ENCODE data around the gene SAMD3. TPM values are rescaled to one million over a fixed set of nuclear protein-coding genes. Genes with fewer than 3 reads are reported as not detected.

The SAMD3 gene
- total RNA-seq, 1 experiment from 2014 or later, result 0.39 TPM

DNA sequence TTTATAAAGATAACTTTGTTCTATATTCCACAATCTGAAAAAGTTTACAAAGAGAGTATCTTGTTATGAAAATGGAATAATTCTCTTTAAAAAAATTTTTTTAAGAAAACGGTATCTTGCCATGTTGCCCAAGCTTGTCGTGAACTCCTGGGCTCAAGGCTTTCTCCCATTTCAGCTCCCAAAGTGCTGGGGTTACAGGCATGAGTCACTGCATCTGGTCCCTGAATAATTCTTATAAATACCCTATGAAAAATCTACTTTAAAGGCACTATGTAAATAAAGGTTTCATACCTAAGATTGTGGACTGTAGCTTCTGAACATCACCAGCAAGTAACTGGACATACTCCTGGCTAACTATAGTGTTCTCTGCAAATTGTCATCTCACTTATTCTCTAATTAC, 60.3 kb downstream of the SAMD3 start:
- H3K9me3 Mint-ChIP-seq, result peaks cover 9 to 12% of the 10 kb centered on the region in 2 experiments; a peak in 3 of 5 replicates
- no peak overlapping the region for H2AFZ ChIP-seq (ENCODE audit: low read length)
- H3K4me2 ChIP-seq (ENCODE audit: insufficient read depth, insufficient read length, low read length), result no peak overlapping the region
- H3T11ph ChIP-seq (ENCODE audit: low read length), result no peak overlapping the region
- no peak overlapping the region for H3K4ac ChIP-seq (ENCODE audit: low read depth, low read length)
- H3K27me3 Mint-ChIP-seq (ENCODE audit: low read depth), result no peaks in the 10 kb centered on the region
- H3K9me3 ChIP-seq (ENCODE audit: control insufficient read depth, low read depth, low read length), result no peaks in the 10 kb centered on the region
- no peak overlapping the region for H3K27ac ChIP-seq (ENCODE audit: insufficient read length, low read depth, low read length)
- no peak overlapping the region for H3K14ac ChIP-seq (ENCODE audit: insufficient read depth, low read length)
- TF ChIP-seq, protein P1, sequence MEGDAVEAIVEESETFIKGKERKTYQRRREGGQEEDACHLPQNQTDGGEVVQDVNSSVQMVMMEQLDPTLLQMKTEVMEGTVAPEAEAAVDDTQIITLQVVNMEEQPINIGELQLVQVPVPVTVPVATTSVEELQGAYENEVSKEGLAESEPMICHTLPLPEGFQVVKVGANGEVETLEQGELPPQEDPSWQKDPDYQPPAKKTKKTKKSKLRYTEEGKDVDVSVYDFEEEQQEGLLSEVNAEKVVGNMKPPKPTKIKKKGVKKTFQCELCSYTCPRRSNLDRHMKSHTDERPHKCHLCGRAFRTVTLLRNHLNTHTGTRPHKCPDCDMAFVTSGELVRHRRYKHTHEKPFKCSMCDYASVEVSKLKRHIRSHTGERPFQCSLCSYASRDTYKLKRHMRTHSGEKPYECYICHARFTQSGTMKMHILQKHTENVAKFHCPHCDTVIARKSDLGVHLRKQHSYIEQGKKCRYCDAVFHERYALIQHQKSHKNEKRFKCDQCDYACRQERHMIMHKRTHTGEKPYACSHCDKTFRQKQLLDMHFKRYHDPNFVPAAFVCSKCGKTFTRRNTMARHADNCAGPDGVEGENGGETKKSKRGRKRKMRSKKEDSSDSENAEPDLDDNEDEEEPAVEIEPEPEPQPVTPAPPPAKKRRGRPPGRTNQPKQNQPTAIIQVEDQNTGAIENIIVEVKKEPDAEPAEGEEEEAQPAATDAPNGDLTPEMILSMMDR (conservative IDR thresholded peaks at IDR 0.05), result no peak
- H3K23me2 ChIP-seq (ENCODE audit: insufficient read length, low read depth, low read length, poor library complexity, severe bottlenecking), result no peaks in the 10 kb centered on the region
- no peaks in the 10 kb centered on the region for H3K79me2 ChIP-seq (ENCODE audit: insufficient read depth, low read length)
- H3K9ac ChIP-seq (ENCODE audit: extremely low read depth, insufficient read length, low read length), result no peak overlapping the region
- no peak for DNase-seq
- H3K79me1 ChIP-seq (ENCODE audit: insufficient read depth, low read depth, low read length, poor library complexity, severe bottlenecking), result no peaks in the 10 kb centered on the region
- H2BK15ac ChIP-seq (ENCODE audit: low read depth, low read length), result no peak overlapping the region
- no peak overlapping the region for H4K5ac ChIP-seq (ENCODE audit: insufficient read length, low read depth, low read length)
- H3K36me3 Mint-ChIP-seq (ENCODE audit: insufficient read depth in 1 of 3, low read depth in 3 of 3), result peaks cover 0 to 18% (median 13%) of the 10 kb centered on the region in 3 experiments; a peak in 6 of 7 replicates
- no peak overlapping the region for H3K23ac ChIP-seq (ENCODE audit: insufficient read length, low read depth, low read length)
- no peaks in the 10 kb centered on the region for H4K20me1 ChIP-seq (ENCODE audit: control insufficient read depth, insufficient read depth, insufficient read length)
- H2BK12ac ChIP-seq (ENCODE audit: insufficient read length, low read depth, low read length), result no peak overlapping the region
- H2BK20ac ChIP-seq (ENCODE audit: low read depth, low read length, poor library complexity, severe bottlenecking), result no peak overlapping the region
- no peak overlapping the region for H3K4me3 Mint-ChIP-seq
- no CpG with 5 or more reads among the region's 2 CpGs for WGBS (ENCODE audit: extremely low coverage, insufficient read length, low lambda C conversion rate)
- H3K4me1 Mint-ChIP-seq, result peaks cover 5 to 9% of the 10 kb centered on the region in 2 experiments
- H3K18ac ChIP-seq (ENCODE audit: insufficient read length, low read depth, low read length), result no peak overlapping the region
- H4K8ac ChIP-seq (replicated peaks; ENCODE audit: insufficient read length, low read depth, low read length), result no peak overlapping the region
- no peaks in the 10 kb centered on the region for H3K27me3 ChIP-seq (ENCODE audit: insufficient read depth, low read length)
- H2BK5ac ChIP-seq (ENCODE audit: insufficient read length, low read length), result no peak overlapping the region
- H3K27ac Mint-ChIP-seq, result no peak overlapping the region
- H4K91ac ChIP-seq (ENCODE audit: insufficient read length, low read depth, low read length), result no peak overlapping the region
- no peak overlapping the region for H3K56ac ChIP-seq (ENCODE audit: insufficient read length, low read depth, low read length)
- no peaks in the 10 kb centered on the region for H3K4me1 ChIP-seq (ENCODE audit: insufficient read depth, low read length)
- H2AK5ac ChIP-seq (ENCODE audit: insufficient read length, low read length), result no peak overlapping the region
- H2BK120ac ChIP-seq (ENCODE audit: low read depth, low read length, poor library complexity, severe bottlenecking), result no peak overlapping the region
